Endothelial cell of umbilical vein (primary cell): Measurements from ENCODE around the gene LRP1B. TPM values are rescaled to one million over a fixed set of nuclear protein-coding genes. Genes with fewer than 3 reads are reported as not detected.

Experiments used
- BruUV-seq: library from RNA; stranded (reverse); fragments of 400-500 nt; replicated peaks from 2 replicates; lab custom pipeline; 2021; lab: Mats Ljungman, UMichigan
- CTCF ChIA-PET: fragments of 300-600, 350-600 bp; sonication (Branson Sonifier 250); formaldehyde crosslinking; loops from one replicate; lab custom pipeline; 2021; ENCODE audit warnings: antibody characterized with exemption, inconsistent platforms; lab: Charles Lee
- POLR2A ChIA-PET: fragments of 300-600, 350-600 bp; sonication (Branson Sonifier 250); formaldehyde crosslinking; loops from one replicate; lab custom pipeline; 2021; ENCODE audit warnings: antibody characterized with exemption, inconsistent platforms; lab: Charles Lee
- DNase-seq: peaks from one replicate; pipeline ENCODE4 v3.0.0-alpha.2; 2011; ENCODE audit warnings: low read depth, low spot score
- FAIRE-seq: peaks from 2 replicates; lab custom pipeline; 2011; peaks lifted over from hg19 to GRCh38; lab: Jason Lieb, UNC
- H2AFZ ChIP-seq: 2 replicates; pipeline ENCODE4 v1.6.0; 2012; ENCODE audit warnings: low read depth, low read length, control low read depth, inconsistent platforms
- H3K27ac ChIP-seq: 2 replicates; pipeline ENCODE4 v1.5.1; 2011; ENCODE audit warnings: low read depth, mild to moderate bottlenecking, control low read depth, low read length, moderate library complexity; ENCODE audit not compliant: insufficient read depth
- H3K27me3 ChIP-seq, 2 experiments: 2 replicates each; pipeline versions ENCODE4 v1.6.0 to v1.6.1; 2011; ENCODE audit warnings: low read length in 2 of 2, mixed read lengths in 1 of 2; ENCODE audit not compliant: control insufficient read depth in 2 of 2, insufficient read depth in 2 of 2
- H3K36me3 ChIP-seq, 2 experiments: 2 replicates in 1 of 2; 3 replicates in 1 of 2; pipeline ENCODE4 v1.5.1; 2011; ENCODE audit warnings: low read length in 2 of 2, mild to moderate bottlenecking in 1 of 2, moderate library complexity in 1 of 2; ENCODE audit not compliant: control insufficient read depth in 2 of 2, insufficient read depth in 2 of 2; ENCODE audit errors: extremely low read depth in 1 of 2
- H3K4me1 ChIP-seq: 3 replicates; pipeline ENCODE4 v1.5.1; 2011; ENCODE audit warnings: mild to moderate bottlenecking, low read length; ENCODE audit not compliant: control insufficient read depth, insufficient read depth; ENCODE audit errors: extremely low read depth
- H3K4me2 ChIP-seq: 2 replicates; pipeline ENCODE4 v1.6.1; 2011; ENCODE audit warnings: low read length, control low read depth, mixed read lengths; ENCODE audit not compliant: insufficient read depth
- H3K4me3 ChIP-seq, 3 experiments: fragments of 200-600 bp in 1 of 3; sonication (generic), shearing (Covaris generic) in 1 of 3; replicated peaks in 1 of 3; 2 replicates each; pipeline ENCODE4 v1.5.1; 2011 to 2016; ENCODE audit warnings: control low read depth in 3 of 3, low read length in 3 of 3, mild to moderate bottlenecking in 2 of 3, inconsistent platforms in 1 of 3, low read depth in 1 of 3, moderate library complexity in 1 of 3; ENCODE audit not compliant: insufficient read depth in 1 of 3
- H3K79me2 ChIP-seq: 2 replicates; pipeline ENCODE4 v1.6.0; 2012; ENCODE audit warnings: low read length, inconsistent platforms; ENCODE audit not compliant: control insufficient read depth, insufficient read depth
- H3K9ac ChIP-seq: replicated peaks from 2 replicates; pipeline ENCODE3; 2011; ENCODE audit warnings: low read length, control low read depth; ENCODE audit not compliant: insufficient read depth; ENCODE audit errors: extremely low read depth
- H3K9me1 ChIP-seq: replicated peaks from 3 replicates; pipeline ENCODE4 v1.6.0; 2011; ENCODE audit warnings: mild to moderate bottlenecking, low read length; ENCODE audit not compliant: control insufficient read depth, insufficient read depth; ENCODE audit errors: extremely low read depth
- H3K9me3 ChIP-seq: replicated peaks from 2 replicates; pipeline ENCODE4 v1.5.1; 2012; ENCODE audit warnings: low read length, inconsistent platforms; ENCODE audit not compliant: control insufficient read depth, insufficient read depth
- H4K20me1 ChIP-seq: replicated peaks from 2 replicates; pipeline ENCODE3; 2011; ENCODE audit warnings: mild to moderate bottlenecking, low read length; ENCODE audit not compliant: control insufficient read depth, insufficient read depth; ENCODE audit errors: extremely low read depth
- EZH2 ChIP-seq: IDR thresholded peaks from 2 replicates; pipeline ENCODE4 v1.6.1; 2012; ENCODE audit warnings: borderline replicate concordance, low read depth, mild to moderate bottlenecking, moderate library complexity, low read length, inconsistent platforms; ENCODE audit not compliant: severe bottlenecking
- FOS ChIP-seq: IDR thresholded peaks from 2 replicates; pipeline ENCODE4 v1.6.1; 2011; ENCODE audit warnings: mild to moderate bottlenecking, low read length, moderate library complexity, borderline replicate concordance; ENCODE audit not compliant: insufficient read depth
- GATA2 ChIP-seq: IDR thresholded peaks from 2 replicates; pipeline ENCODE4 v1.7.0; 2011; ENCODE audit warnings: low read depth, mild to moderate bottlenecking, moderate library complexity, mixed read lengths, low read length; ENCODE audit not compliant: insufficient read length, insufficient read depth
- JUN ChIP-seq: IDR thresholded peaks from 2 replicates; pipeline ENCODE4 v1.6.1; 2011; ENCODE audit warnings: borderline replicate concordance, low read depth; ENCODE audit not compliant: insufficient read length, insufficient read depth
- MYC ChIP-seq: IDR thresholded peaks from one replicate; pipeline ENCODE4 v1.6.1; 2011; ENCODE audit warnings: mild to moderate bottlenecking, low read depth, low read length
- POLR2A ChIP-seq: IDR thresholded peaks from 2 replicates; pipeline ENCODE4 v1.6.1; 2012; ENCODE audit warnings: low read depth, mild to moderate bottlenecking, control low read depth, low read length
- POLR2AphosphoS5 ChIP-seq: IDR thresholded peaks from 2 replicates; pipeline ENCODE4 v1.6.1; 2012; ENCODE audit warnings: low read depth, mild to moderate bottlenecking, control low read depth, low read length, moderate library complexity; ENCODE audit not compliant: insufficient read depth
- dilution Hi-C: fragments of 300-500 bp; cut with MboI; formaldehyde crosslinking; loops from one replicate; pipeline ENCODE4 v1.15.0; 2019; ENCODE audit warnings: low sequenced_read_pairs; ENCODE audit not compliant: extremely low pct_ligation_motif_present
- intact Hi-C: fragments of 100-400 bp; cut with micrococcal nuclease; formaldehyde crosslinking; loops from one replicate; pipeline ENCODE4 v1.10.0; 2022
- polyA plus RNA-seq, 4 experiments: library from polyadenylated mRNA; depleted of rRNA in 3 of 4; stranded (reverse) in 3 of 4; unstranded in 1 of 4; fragments of >200 nt; gene quantifications; 2 replicates each; pipeline versions ENCODE4 v1.2.1 to v1.2.3, GENCODE V29; 2011 to 2012; ENCODE audit warnings: missing spikeins in 1 of 4
- total RNA-seq: library from RNA; stranded (reverse); gene quantifications from 2 replicates; pipeline ENCODE4 v1.2.3, GENCODE V29; 2021
- TF ChIP-seq, protein P1 (sequence below), 2 donors: IDR thresholded peaks; 1 replicate in 1 of 2; 2 replicates in 1 of 2; pipeline ENCODE4 v1.5.1; 2011; ENCODE audit warnings: low read length in 2 of 2, mild to moderate bottlenecking in 2 of 2, moderate library complexity in 2 of 2, control low read depth in 1 of 2, inconsistent platforms in 1 of 2, low read depth in 1 of 2; ENCODE audit not compliant: insufficient read depth in 1 of 2; ENCODE audit errors: extremely low read depth in 1 of 2
- TF ChIP-seq, protein P2 (sequence below): IDR thresholded peaks from 2 replicates; pipeline ENCODE4 v1.6.1; 2011; ENCODE audit not compliant: insufficient read depth, insufficient read length

The LRP1B gene
- total and polyA plus RNA-seq, 2 donors (not counting 3 experiments of a cell fraction or from before 2014, with no cell fraction given) = 0.03 to 0.07 TPM

DNA sequence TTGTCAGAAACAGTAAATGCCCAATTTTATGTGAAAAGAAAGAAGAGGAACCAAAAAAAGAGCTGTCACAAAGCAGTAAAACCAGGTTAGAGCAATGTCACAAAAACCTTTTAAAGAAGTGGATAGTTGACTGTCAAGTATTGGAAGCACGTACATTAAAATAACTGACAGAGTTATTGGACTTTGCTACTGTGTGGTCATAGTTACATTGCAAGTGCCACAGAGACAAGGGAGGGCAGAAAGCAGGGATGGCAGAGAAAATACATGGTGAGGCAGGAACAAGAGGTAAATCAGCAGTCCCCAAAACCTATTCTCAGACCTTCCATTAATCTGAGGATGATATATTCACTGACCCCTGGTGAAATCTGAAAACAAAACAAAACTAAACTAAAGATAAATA is 116.3 kb downstream of the LRP1B start:
- CTCF ChIA-PET = no interaction called here
- FAIRE-seq (no peak), DNase-seq (no peak)
- POLR2A ChIA-PET = no interaction called here
- Histone ChIP-seq H3K27ac (no peak overlapping the region), H3K4me1 (no peaks in the 10 kb centered on the region), H2AFZ (no peak overlapping the region), H3K36me3 (no peaks in the 10 kb centered on the region), H3K27me3 (no peaks in the 10 kb centered on the region), H3K9ac (no peak overlapping the region), H3K4me3 (no peak overlapping the region), H3K9me3 (no peaks in the 10 kb centered on the region), H3K4me2 (no peak overlapping the region), H4K20me1 (no peaks in the 10 kb centered on the region), H3K9me1 (no peaks in the 10 kb centered on the region), H3K79me2 (no peaks in the 10 kb centered on the region)
- intact Hi-C loops (no loop called here), dilution Hi-C loops (no loop called here)
- TF ChIP-seq POLR2AphosphoS5 (no peak), EZH2 (no peak), FOS (no peak), POLR2A (no peak), GATA2 (no peak), JUN (no peak), MYC (no peak)
- TF ChIP-seq, protein P1, sequence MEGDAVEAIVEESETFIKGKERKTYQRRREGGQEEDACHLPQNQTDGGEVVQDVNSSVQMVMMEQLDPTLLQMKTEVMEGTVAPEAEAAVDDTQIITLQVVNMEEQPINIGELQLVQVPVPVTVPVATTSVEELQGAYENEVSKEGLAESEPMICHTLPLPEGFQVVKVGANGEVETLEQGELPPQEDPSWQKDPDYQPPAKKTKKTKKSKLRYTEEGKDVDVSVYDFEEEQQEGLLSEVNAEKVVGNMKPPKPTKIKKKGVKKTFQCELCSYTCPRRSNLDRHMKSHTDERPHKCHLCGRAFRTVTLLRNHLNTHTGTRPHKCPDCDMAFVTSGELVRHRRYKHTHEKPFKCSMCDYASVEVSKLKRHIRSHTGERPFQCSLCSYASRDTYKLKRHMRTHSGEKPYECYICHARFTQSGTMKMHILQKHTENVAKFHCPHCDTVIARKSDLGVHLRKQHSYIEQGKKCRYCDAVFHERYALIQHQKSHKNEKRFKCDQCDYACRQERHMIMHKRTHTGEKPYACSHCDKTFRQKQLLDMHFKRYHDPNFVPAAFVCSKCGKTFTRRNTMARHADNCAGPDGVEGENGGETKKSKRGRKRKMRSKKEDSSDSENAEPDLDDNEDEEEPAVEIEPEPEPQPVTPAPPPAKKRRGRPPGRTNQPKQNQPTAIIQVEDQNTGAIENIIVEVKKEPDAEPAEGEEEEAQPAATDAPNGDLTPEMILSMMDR (IDR thresholded peaks at IDR 0.05; ENCODE audit: extremely low read depth in 1 of 2, insufficient read depth in 1 of 2, low read depth in 1 of 2, low read length in 2 of 2) = no peak
- TF ChIP-seq, protein P2, sequence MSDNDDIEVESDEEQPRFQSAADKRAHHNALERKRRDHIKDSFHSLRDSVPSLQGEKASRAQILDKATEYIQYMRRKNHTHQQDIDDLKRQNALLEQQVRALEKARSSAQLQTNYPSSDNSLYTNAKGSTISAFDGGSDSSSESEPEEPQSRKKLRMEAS = no peak
- no TSS peak for BruUV-seq
